GM23338 (cell line): ENCODE data around the gene TRIM72. TPM values are rescaled to one million over a fixed set of nuclear protein-coding genes. Genes with fewer than 3 reads are reported as not detected.

Experiments
- ATAC-seq: fragments of 200-7000 bp; cut with Tn5 transposase; 3 replicates; pipeline ENCODE4 v1.9.1; 2020
- DNase-seq: peaks from one replicate; pipeline ENCODE4 v3.0.0-alpha.2; 2015; ENCODE audit warnings: low spot score
- H2AFZ ChIP-seq: fragments of 200-600 bp; sonication (generic); 2 replicates; pipeline ENCODE4 v1.8.0; 2016; ENCODE audit warnings: antibody characterized with exemption, mild to moderate bottlenecking, moderate library complexity
- H3F3A ChIP-seq: fragments of 200-600 bp; sonication (generic); replicated peaks from 2 replicates; pipeline ENCODE4 v1.8.0; 2017; ENCODE audit warnings: antibody characterized with exemption, mixed run types, low read depth
- H3K27ac ChIP-seq: fragments of 200-600 bp; sonication (generic); 2 replicates; pipeline ENCODE4 v1.6.1; 2016; ENCODE audit warnings: low read depth
- H3K27me3 ChIP-seq: fragments of 200-600 bp; sonication (generic); 2 replicates; pipeline ENCODE4 v1.8.0; 2016; ENCODE audit warnings: mild to moderate bottlenecking, mixed run types, moderate library complexity; ENCODE audit not compliant: insufficient read depth
- H3K36me3 ChIP-seq: fragments of 200-600 bp; sonication (generic); 2 replicates; pipeline ENCODE4 v1.8.0; 2016; ENCODE audit warnings: mild to moderate bottlenecking; ENCODE audit not compliant: insufficient read depth
- H3K4me1 ChIP-seq: fragments of 200-600 bp; sonication (generic); 2 replicates; pipeline ENCODE4 v1.8.0; 2016; ENCODE audit warnings: mild to moderate bottlenecking, moderate library complexity; ENCODE audit not compliant: insufficient read depth
- H3K4me2 ChIP-seq: fragments of 200-600 bp; sonication (generic); 2 replicates; pipeline ENCODE4 v1.7.1; 2017; ENCODE audit warnings: mixed run types
- H3K4me3 ChIP-seq: fragments of 200-600 bp; sonication (generic); 2 replicates; pipeline ENCODE4 v1.6.1; 2016; ENCODE audit warnings: mixed run types
- H3K79me2 ChIP-seq: fragments of 200-600 bp; sonication (generic); replicated peaks from 2 replicates; pipeline ENCODE4 v1.8.0; 2017; ENCODE audit warnings: mild to moderate bottlenecking; ENCODE audit not compliant: insufficient read depth
- H3K9me2 ChIP-seq: fragments of 200-600 bp; sonication (generic); 2 replicates; pipeline ENCODE4 v1.8.0; 2017; ENCODE audit not compliant: insufficient read depth
- H4K20me1 ChIP-seq: fragments of 200-600 bp; sonication (generic); replicated peaks from 2 replicates; pipeline ENCODE4 v1.8.0; 2017; ENCODE audit warnings: mild to moderate bottlenecking; ENCODE audit not compliant: insufficient read depth
- H3K27ac Mint-ChIP-seq: 2 replicates; pipeline ENCODE4 v1.8.0; 2020; ENCODE audit warnings: inconsistent platforms, mild to moderate bottlenecking, moderate library complexity, mixed read lengths
- H3K27me3 Mint-ChIP-seq: 3 replicates; pipeline ENCODE4 v1.8.0; 2022; ENCODE audit warnings: low read depth, mild to moderate bottlenecking, moderate library complexity, mixed read lengths, inconsistent platforms; ENCODE audit not compliant: insufficient read depth, poor library complexity
- H3K36me3 Mint-ChIP-seq: 3 replicates; pipeline ENCODE4 v1.8.0; 2021; ENCODE audit warnings: low read depth, mild to moderate bottlenecking, inconsistent platforms, moderate library complexity, mixed read lengths
- H3K4me1 Mint-ChIP-seq: 3 replicates; pipeline ENCODE4 v1.8.0; 2020; ENCODE audit warnings: mild to moderate bottlenecking, inconsistent platforms, mixed read lengths
- H3K4me3 Mint-ChIP-seq: 3 replicates; pipeline ENCODE4 v1.8.0; 2021; ENCODE audit warnings: moderate library complexity, mild to moderate bottlenecking, inconsistent platforms, mixed read lengths
- H3K9me3 Mint-ChIP-seq: 3 replicates; pipeline ENCODE4 v1.8.0; 2020; ENCODE audit warnings: moderate library complexity, mild to moderate bottlenecking, inconsistent platforms, mixed read lengths
- CREB1 ChIP-seq: fragments of 250-450 bp; sonication (Bioruptor Pico); IDR thresholded peaks from 2 replicates; pipeline ENCODE4 v1.5.0; 2020; ENCODE audit warnings: low read depth, mild to moderate bottlenecking, moderate library complexity
- ETS1 ChIP-seq: IDR thresholded peaks from 2 replicates; pipeline ENCODE4 v1.6.1; 2016; ENCODE audit warnings: antibody characterized with exemption
- JUNB ChIP-seq: IDR thresholded peaks from one replicate; pipeline ENCODE4 v1.6.1; 2016; ENCODE audit warnings: antibody characterized with exemption; ENCODE audit not compliant: unreplicated experiment
- POLR2AphosphoS5 ChIP-seq: IDR thresholded peaks from 2 replicates; pipeline ENCODE4 v1.6.1; 2016; ENCODE audit warnings: antibody characterized with exemption, low read depth
- REST ChIP-seq: IDR thresholded peaks from one replicate; pipeline ENCODE4 v1.6.1; 2018; ENCODE audit warnings: antibody characterized with exemption; ENCODE audit not compliant: unreplicated experiment
- STAT1 ChIP-seq: IDR thresholded peaks from one replicate; pipeline ENCODE4 v1.6.1; 2016; ENCODE audit warnings: antibody characterized with exemption; ENCODE audit not compliant: unreplicated experiment
- ZNF114 ChIP-seq: fragments of 250-450 bp; sonication (Bioruptor Pico); IDR thresholded peaks from 2 replicates; pipeline ENCODE4 v1.5.0; 2020; ENCODE audit warnings: mild to moderate bottlenecking, moderate library complexity
- polyA plus RNA-seq: library from polyadenylated mRNA; unstranded; fragments of >200 nt; fragmentation: Nextera tagmentation; extraction: Ambion mirVana; gene quantifications from 2 replicates; pipeline ENCODE4 v1.2.1, GENCODE V29; 2016
- total RNA-seq: library from RNA; depleted of rRNA; stranded (reverse); fragments of >200 nt; shearing (Covaris generic); gene quantifications from 2 replicates; pipeline ENCODE4 v1.2.3, GENCODE V29; 2014
- TF ChIP-seq, protein P1 (sequence below), 2 experiments: fragments of 200-600 bp in 1 of 2; sonication (generic) in 1 of 2; conservative IDR thresholded peaks; 2 replicates each; pipeline versions ENCODE4 v1.5.1 to v1.6.1; 2016 to 2017; ENCODE audit warnings: antibody characterized with exemption in 2 of 2, low read depth in 2 of 2, mild to moderate bottlenecking in 2 of 2, moderate library complexity in 1 of 2

The TRIM72 gene
- total and polyA plus RNA-seq, 2 experiments from 2014 or later: 0.81 to 1.3 TPM

DNA sequence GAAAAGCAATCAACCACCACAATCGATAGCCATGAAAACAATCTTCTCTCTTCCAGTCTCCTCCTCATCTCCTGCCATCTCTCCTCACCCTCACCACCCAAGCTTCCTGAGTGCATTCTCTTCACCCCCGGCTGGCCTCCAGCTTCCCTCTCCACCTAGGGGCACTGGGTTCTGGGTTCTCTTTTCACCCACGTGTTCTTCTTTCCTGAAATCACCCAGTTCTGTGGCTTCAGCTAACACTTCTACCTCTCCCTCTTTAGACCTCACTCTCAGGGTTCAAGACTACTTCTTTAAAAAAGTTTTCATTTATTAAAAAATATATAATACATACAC lies 54.1 kb downstream of the TRIM72 start:
- no peaks in the 10 kb centered on the region for H3K79me2 ChIP-seq
- Mint-ChIP-seq H3K4me3 (no peak overlapping the region), H3K27ac (0 out of 2 replicates have a peak overlapping the region, but pooled peaks have one; percentile 2), H3K9me3 (no peaks in the 10 kb centered on the region), H3K36me3 (no peaks in the 10 kb centered on the region), H3K27me3 (peaks cover 9% of the 10 kb centered on the region), H3K4me1 (peaks cover 23% of the 10 kb centered on the region)
- ATAC-seq (no peak), DNase-seq (no peak)
- H3K4me3 ChIP-seq: no peak overlapping the region
- 0 out of 2 replicates have a peak overlapping the region, but pooled peaks have one; percentile 32 for H2AFZ ChIP-seq
- peaks cover 7% of the 10 kb centered on the region; the same call in 1 of the 2 replicates for H3K4me1 ChIP-seq
- no peaks in the 10 kb centered on the region for H3K27me3 ChIP-seq
- H3K27ac ChIP-seq: no peak overlapping the region
- H3K4me2 ChIP-seq: no peak overlapping the region
- no peaks in the 10 kb centered on the region for H3K9me2 ChIP-seq
- TF ChIP-seq CREB1 (CRISPR knock-in tag) (no peak), REST (no peak), JUNB (no peak), ETS1 (no peak)
- TF ChIP-seq, protein P1, sequence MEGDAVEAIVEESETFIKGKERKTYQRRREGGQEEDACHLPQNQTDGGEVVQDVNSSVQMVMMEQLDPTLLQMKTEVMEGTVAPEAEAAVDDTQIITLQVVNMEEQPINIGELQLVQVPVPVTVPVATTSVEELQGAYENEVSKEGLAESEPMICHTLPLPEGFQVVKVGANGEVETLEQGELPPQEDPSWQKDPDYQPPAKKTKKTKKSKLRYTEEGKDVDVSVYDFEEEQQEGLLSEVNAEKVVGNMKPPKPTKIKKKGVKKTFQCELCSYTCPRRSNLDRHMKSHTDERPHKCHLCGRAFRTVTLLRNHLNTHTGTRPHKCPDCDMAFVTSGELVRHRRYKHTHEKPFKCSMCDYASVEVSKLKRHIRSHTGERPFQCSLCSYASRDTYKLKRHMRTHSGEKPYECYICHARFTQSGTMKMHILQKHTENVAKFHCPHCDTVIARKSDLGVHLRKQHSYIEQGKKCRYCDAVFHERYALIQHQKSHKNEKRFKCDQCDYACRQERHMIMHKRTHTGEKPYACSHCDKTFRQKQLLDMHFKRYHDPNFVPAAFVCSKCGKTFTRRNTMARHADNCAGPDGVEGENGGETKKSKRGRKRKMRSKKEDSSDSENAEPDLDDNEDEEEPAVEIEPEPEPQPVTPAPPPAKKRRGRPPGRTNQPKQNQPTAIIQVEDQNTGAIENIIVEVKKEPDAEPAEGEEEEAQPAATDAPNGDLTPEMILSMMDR (conservative IDR thresholded peaks at IDR 0.05; ENCODE audit: low read depth in 2 of 2): no peak
- H4K20me1 ChIP-seq: no peaks in the 10 kb centered on the region
- H3K36me3 ChIP-seq: no peaks in the 10 kb centered on the region
- H3F3A ChIP-seq: no peaks in the 10 kb centered on the region

DNA sequence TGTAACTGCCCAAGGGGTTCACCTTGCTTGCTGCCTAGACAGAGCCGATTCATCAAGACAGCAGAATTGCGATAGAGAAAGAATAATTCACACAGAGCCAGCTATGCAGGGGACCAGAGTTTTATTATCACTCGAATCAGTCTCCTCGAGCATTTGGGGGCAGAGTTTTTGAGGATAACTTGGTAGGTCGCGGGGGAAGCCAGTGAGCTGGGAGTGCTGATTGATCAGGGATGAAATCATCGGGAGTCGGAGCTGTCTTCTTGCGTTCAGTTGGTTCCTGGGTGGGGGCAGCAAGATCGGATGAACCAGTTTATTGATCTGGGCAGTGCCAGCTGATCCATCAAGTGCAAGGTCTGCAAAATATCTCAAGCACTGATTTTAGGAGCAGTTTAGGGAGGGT lies 55.0 kb downstream of the TRIM72 start:
- H3K27ac ChIP-seq: no peak overlapping the region
- H3F3A ChIP-seq: no peaks in the 10 kb centered on the region
- no peaks in the 10 kb centered on the region for H3K36me3 ChIP-seq
- no peak overlapping the region for H3K4me3 Mint-ChIP-seq
- ATAC-seq (no peak), DNase-seq (no peak)
- no peaks in the 10 kb centered on the region for H3K79me2 ChIP-seq
- H3K9me2 ChIP-seq: no peaks in the 10 kb centered on the region
- H2AFZ ChIP-seq: no peak overlapping the region
- H3K9me3 Mint-ChIP-seq: no peaks in the 10 kb centered on the region
- H3K27ac Mint-ChIP-seq: no peak overlapping the region
- no peak overlapping the region for H3K4me2 ChIP-seq
- no peak overlapping the region for H3K4me3 ChIP-seq
- H3K4me1 ChIP-seq: peaks cover 7% of the 10 kb centered on the region; the same call in 1 of the 2 replicates
- peaks cover 9% of the 10 kb centered on the region for H3K27me3 Mint-ChIP-seq
- peaks cover 23% of the 10 kb centered on the region for H3K4me1 Mint-ChIP-seq
- H3K36me3 Mint-ChIP-seq: no peaks in the 10 kb centered on the region
- no peaks in the 10 kb centered on the region for H3K27me3 ChIP-seq
- no peaks in the 10 kb centered on the region for H4K20me1 ChIP-seq
- TF ChIP-seq ZNF114 (CRISPR knock-in tag): no peak
- no peak for TF ChIP-seq ETS1
- TF ChIP-seq POLR2AphosphoS5: no peak
- TF ChIP-seq STAT1: no peak
